Inflammatory macrophage treated with lipopolysaccharide for 1 hour (primary cell): Measurements from ENCODE around the gene TMEM11.
A peak's percentile ranks its signal among the peaks of the same experiment; 100 is the strongest.

Source experiments
- DNase-seq, 2 donors: peaks; one replicate each; pipeline ENCODE4 v3.0.0-alpha.2; 2020 to 2022

TMEM11 gene

GRCh38 chr17:21177854-21178600 lies 35.9 kb downstream of the TMEM11 start:
- DNase-seq: no peak

DNA sequence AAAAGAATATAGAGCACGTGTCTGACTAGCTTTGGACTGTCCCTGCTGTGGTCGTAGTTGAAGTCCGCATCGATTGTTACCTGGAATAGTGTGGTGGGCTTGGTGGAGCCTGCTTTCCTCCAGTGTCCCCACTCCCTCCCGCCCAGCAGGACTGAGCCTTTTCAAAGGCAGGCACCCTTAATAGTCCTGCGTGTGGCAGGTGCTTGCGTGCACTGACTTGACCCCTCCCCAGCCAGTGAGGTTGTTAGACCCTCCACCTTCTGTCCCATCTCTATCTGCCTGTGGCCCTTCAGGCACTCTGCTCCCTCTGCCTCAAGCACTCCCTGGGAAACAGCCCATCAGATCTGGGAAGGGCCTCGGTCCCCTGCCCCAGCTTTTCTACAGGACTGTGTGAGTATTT lies 36.6 kb downstream of the TMEM11 start:
- DNase-seq: no peak

DNA sequence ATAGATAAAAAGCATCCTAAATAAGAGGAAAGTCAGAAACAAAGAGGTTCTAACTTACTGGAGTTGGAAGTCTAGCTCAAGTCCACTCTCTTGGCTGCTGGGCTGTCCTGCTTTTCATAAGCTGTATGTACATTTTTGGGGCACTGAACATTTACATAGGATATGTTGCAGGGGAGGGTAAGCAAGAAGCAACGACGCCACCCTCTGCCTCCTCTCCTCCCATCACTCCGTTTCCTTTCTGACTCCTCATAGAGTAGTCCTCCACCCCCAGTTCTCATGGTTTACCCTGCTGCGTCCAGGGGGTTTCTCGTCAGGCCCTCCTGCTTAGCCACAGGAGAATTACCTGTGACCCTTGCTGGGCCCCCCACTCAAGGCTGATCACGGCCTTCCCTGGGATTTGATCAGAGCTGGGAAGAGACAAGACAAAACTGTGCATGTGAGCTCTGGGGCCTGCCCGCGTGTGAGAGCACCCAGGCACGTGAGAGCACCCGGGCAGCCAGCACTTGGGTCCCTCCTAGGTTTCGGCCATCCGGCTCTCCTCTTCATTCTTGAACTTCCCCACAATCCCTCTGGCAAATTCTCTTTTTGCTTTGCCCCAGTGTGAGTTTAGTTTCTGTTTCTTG lies 37.1 kb downstream of the TMEM11 start:
- no peak for DNase-seq

DNA sequence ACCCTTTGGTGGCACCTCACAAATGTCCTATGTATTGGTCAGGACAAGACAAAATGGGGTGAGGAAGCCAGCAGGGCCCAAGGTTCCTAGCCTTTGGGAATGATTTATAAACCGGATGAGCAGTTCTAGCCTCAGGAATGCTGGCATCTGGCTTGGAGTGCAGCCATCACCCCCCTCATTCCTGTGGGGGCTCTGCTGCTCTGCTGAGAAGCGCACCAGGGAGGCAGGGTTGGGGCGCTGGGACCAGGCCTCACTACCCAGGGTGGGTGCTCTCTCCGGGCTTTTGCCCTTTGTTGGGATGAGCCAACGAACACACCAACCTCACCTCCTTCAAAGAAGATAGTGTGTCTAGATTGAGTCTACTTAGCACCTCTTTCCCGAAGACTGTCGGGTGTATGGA lies 39.2 kb downstream of the TMEM11 start:
- no peak for DNase-seq

DNA sequence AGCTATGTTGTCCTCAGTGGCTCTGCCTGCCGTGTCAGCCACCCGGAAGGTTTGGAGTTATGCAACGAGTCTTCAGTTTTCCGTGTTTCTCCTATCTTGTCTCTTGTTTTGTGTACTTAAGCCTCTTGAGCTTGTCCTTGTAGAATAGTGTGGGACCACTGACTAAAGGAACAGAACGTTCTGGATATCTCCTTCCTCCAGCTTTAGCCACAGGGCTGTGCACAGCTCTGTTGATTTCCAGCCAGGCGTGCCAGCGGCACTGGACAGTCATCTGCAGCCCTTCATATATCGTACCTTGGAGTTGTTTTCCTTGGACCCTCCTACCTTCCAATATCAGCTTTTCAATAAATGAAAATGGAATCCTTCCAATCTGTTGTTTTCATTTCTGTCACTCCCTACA lies 39.8 kb downstream of the TMEM11 start:
- no peak for DNase-seq

GRCh38 chr17:21173543-21173942 lies 40.4 kb downstream of the TMEM11 start:
- no peak for DNase-seq

- DNase-seq: no peak
These were observed 41.1 kb downstream of the TMEM11 start for GRCh38 chr17:21172846-21173245.

GRCh38 chr17:21171970-21172510 lies 41.9 kb downstream of the TMEM11 start:
- DNase-seq: no peak

- peak; percentile 38 to 47 for DNase-seq
These were observed 42.5 kb downstream of the TMEM11 start for GRCh38 chr17:21171309-21171922.

- peak; percentile 47 to 70 for DNase-seq
These were observed 43.2 kb downstream of the TMEM11 start for GRCh38 chr17:21170809-21171208.

DNA sequence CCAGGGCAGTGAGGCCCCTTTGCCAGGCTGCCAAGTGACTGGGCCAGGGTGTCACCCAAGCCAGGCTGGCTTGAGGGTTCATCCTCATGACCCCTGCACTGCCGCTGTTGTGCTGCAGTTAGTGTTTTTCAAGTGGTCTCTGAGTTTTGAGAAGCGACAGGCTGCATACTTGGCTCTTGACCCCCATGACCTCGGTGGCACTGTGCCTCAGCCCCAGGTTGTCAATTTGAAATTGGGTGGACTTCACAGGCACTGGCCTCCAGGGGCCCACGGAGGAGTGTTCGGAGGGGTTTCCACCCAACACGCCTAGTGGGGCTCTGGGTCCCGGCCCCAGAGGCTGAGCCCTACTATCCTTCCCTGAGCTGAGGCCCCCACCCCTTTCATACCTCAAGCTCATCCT lies 44.5 kb downstream of the TMEM11 start:
- DNase-seq: no peak

DNA sequence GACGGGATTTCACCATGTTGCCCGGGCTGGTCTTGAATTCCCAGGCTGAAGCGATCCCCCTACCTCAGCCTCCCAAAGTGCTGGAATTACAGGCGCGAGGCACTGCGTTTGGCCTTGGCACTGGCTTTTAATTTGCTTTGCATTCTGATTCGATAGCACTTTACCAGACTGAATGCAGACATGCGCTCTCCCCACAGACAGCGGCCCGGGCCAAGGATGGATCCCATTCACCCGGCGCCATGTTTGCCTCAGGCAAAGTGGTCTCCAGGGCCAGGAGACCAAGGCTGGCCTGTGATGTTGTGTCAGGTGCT lies 45.5 kb downstream of the TMEM11 start:
- no peak for DNase-seq

DNA sequence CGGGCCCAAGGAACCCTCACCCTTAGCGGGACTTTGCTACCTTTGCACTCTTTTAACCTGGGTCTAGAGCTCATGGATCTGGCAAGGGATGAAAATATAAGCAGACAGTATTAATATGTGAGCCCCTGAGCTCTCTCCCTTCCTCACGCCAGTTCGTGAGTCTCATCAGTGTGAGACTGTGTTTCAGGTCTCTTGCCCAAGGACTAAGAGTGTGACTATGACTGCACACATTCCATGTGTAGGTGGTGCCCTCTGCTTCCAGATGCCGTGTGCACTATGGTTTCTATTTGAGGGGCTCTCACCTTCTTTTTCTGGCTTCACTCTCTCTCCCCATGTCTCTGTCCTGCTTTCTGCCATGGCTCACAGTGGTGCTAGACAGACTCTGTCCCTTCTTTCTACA lies 46.7 kb downstream of the TMEM11 start:
- DNase-seq: peak; percentile 41 to 84

GRCh38 chr17:21166595-21167210 lies 47.3 kb downstream of the TMEM11 start:
- peak in 1 of 2 donors; percentile 77 for DNase-seq

- DNase-seq: no peak
These were observed 47.9 kb downstream of the TMEM11 start for GRCh38 chr17:21165922-21166594.

DNA sequence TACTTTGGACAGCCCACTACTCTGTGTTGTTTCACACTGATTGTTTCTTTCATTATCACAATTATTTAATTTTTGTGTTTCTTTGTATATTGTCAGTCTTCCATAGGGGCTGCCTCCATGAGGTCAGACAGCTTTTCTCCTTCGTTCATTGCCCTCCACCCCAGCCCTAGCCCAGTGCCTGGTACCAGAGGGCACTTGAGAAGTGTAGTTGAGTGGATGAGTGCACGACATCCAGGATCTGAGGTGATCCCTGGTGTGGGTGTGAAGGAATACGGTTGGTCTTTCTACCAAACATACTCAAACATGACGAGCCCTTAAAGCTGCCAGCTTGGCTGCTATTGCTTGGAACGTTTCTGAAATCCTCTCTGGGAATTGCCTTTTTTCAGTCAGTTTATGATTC lies 49.3 kb downstream of the TMEM11 start:
- no peak for DNase-seq

GRCh38 chr17:21164216-21164615 lies 49.7 kb downstream of the TMEM11 start:
- DNase-seq: peak in 1 of 2 donors; percentile 56

DNA sequence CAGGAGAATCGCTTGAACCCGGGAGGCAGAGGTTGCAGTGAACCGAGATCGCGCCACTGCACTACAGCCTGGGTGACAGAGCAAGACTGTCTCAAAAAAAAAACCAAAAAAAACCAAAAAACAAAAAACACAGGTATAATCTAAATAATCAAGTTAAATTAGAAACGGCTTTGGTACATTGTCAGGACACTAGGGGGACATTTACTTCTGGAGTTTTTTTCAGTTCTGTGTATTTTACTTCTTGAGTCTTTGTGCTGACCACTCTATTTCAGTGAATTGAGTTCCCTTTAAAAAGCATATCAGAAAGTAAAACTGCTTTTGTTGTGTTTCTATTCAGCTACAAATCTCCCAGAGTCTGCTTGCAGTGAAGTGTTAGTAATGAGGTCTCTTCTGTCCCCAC lies 50.9 kb downstream of the TMEM11 start:
- DNase-seq: no peak

GRCh38 chr17:21162394-21162775 lies 51.6 kb downstream of the TMEM11 start:
- no peak for DNase-seq

DNA sequence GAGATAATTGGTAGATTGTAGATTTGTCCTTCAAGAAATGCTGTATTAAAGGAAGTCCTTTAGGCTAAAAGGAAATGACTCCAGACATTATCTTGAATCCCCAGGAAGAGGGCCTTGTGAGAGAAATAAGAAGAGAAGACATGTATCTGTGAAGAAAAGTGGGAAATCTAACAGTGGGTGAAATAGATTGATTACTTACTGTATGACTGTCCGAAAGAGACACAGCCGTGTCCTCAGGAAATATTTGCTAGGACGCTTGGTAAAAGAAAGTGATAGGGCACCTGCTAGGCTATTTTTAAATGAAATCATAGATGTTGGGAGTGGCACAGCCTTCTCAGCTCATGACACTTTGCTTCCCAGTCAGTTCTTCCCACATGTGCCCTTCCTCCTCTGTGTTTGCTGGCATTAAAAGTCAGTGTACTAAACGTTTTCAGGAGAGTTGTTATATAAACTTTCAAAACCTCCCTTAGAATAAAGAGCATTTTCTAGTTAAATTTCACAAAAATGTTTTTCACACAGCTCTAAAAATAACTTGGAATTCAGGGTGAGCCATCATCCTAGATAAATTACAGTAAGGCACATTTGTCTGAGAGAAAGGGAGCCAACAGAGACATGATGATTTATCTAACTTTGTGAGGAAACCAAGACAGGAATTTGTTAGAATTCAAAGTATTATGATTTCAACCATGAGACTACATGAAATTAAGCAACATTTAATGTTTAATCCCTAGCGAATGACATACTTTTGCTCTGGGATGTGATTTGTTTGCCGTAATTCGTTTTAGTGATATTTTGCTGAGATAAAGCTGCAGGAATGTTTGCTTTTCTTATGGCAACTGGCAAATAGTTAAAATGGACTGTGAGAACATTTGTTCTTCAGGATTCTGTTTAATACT lies 52.2 kb downstream of the TMEM11 start:
- DNase-seq: no peak

DNA sequence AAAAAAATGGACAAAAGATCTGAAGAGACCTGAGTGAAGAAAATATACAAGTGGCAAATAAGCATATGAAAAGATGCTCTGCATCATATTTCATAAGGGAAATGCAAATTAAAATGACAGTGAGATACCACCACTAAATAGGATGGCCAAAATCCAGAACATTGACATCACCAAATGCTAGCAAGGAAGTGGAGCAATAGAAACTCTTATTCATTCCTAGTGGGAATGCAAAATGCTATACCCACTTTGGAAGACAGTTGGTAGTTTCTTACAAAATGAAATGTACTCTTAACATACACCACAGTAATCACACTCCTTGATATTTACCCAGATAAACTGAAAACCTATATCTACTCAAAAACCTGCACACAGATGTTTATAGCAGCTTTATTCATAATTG lies 53.6 kb downstream of the TMEM11 start:
- DNase-seq: no peak
